ENCODE data around the gene P2RX4.

GRCh38 chr12:121236776-121237175 is 26.8 kb downstream of the P2RX4 start:
- TF ChIP-seq FOXP2 (optimal IDR thresholded peaks at IDR 0.05; ENCODE audit: borderline replicate concordance, extremely low read depth, extremely low read length, insufficient read depth), result no peak
- TF ChIP-seq, protein P1, sequence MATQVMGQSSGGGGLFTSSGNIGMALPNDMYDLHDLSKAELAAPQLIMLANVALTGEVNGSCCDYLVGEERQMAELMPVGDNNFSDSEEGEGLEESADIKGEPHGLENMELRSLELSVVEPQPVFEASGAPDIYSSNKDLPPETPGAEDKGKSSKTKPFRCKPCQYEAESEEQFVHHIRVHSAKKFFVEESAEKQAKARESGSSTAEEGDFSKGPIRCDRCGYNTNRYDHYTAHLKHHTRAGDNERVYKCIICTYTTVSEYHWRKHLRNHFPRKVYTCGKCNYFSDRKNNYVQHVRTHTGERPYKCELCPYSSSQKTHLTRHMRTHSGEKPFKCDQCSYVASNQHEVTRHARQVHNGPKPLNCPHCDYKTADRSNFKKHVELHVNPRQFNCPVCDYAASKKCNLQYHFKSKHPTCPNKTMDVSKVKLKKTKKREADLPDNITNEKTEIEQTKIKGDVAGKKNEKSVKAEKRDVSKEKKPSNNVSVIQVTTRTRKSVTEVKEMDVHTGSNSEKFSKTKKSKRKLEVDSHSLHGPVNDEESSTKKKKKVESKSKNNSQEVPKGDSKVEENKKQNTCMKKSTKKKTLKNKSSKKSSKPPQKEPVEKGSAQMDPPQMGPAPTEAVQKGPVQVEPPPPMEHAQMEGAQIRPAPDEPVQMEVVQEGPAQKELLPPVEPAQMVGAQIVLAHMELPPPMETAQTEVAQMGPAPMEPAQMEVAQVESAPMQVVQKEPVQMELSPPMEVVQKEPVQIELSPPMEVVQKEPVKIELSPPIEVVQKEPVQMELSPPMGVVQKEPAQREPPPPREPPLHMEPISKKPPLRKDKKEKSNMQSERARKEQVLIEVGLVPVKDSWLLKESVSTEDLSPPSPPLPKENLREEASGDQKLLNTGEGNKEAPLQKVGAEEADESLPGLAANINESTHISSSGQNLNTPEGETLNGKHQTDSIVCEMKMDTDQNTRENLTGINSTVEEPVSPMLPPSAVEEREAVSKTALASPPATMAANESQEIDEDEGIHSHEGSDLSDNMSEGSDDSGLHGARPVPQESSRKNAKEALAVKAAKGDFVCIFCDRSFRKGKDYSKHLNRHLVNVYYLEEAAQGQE (IDR thresholded peaks at IDR 0.05; ENCODE audit: insufficient read depth in 1 of 2, low read depth in 2 of 2, low read length in 2 of 2), result no peak

Measured in PFSK-1 (cell line).